HG03571 (cell line): Measurements from ENCODE around the gene FIGNL2.
"Not testable (repeated sequence)": the region's sequence is repeated elsewhere in the genome, so short reads cannot be mapped to it uniquely, and the experiment has no call there.

Experiments used
- ATAC-seq: cut with Tn5 transposase; IDR thresholded peaks from one replicate; pipeline ENCODE4 v1.9.1; 2021; ENCODE audit not compliant: unreplicated experiment

The FIGNL2 gene

GRCh38 chr12:51836041-51836826, 12.3 kb downstream of the FIGNL2 start:
- no peak for ATAC-seq

DNA sequence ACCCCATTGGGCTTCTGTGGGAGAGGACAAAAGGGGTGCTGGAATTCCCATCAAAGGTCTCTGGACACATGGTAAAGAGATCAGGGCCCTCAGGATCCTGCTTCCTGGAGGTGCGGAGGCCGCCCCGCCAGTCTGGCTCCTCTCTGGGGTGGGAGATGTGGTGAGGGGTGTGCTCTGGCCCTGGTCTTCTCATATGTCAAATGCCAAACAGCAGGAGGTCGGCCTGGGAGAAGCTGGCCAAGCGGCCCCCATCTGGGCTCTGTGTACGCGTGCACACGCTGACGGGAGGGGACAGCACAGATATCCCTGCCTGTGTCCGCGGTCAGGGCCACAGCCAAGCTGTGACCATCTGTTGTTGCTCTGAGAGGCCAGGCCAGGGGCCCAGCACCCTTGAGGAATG, 14.1 kb downstream of the FIGNL2 start:
- ATAC-seq = no peak

DNA sequence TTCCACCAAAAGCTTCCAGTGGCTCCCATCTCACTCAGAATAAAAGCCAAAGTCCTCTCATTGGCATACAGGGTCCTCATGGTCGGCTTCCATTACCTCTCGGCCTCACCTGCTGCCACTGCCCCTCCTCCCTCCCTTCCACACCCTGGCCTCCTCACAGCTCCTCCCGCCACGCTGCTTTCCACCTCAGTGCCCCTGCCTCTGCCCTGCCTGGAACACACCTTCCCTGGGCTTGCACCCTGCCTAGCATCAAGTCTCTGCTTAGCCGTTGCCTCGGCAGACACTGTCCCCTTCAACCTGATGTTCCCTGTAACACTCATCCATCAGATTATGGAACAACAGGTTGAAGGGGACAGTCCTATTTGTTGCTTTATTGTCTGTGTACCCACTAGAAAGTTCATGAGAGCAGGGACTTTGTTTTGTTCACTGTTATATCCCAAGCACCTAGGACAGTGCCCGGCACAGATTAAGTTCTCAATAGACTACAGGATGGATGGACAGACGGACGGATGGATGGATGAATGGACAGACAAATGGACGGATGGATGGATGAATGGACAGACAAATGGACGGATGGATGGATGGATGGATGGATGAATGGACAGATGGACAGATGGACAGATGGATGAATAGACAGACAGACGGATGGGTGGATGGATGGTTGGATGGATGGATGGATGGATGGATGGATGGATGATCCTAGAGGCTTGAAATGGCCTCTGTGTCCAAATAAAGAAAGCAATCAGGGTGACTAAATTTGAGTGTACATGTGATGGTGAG, 14.9 kb downstream of the FIGNL2 start:
- ATAC-seq = no peak

GRCh38 chr12:51832354-51833107, 16.0 kb downstream of the FIGNL2 start:
- ATAC-seq = no peak

- ATAC-seq = not testable (repeated sequence)
Observed at GRCh38 chr12:51831817-51832216, 16.7 kb downstream of the FIGNL2 start.

GRCh38 chr12:51829641-51830040, 18.9 kb downstream of the FIGNL2 start:
- no peak for ATAC-seq

- ATAC-seq = no peak
Observed at GRCh38 chr12:51829011-51829481, 19.5 kb downstream of the FIGNL2 start.

DNA sequence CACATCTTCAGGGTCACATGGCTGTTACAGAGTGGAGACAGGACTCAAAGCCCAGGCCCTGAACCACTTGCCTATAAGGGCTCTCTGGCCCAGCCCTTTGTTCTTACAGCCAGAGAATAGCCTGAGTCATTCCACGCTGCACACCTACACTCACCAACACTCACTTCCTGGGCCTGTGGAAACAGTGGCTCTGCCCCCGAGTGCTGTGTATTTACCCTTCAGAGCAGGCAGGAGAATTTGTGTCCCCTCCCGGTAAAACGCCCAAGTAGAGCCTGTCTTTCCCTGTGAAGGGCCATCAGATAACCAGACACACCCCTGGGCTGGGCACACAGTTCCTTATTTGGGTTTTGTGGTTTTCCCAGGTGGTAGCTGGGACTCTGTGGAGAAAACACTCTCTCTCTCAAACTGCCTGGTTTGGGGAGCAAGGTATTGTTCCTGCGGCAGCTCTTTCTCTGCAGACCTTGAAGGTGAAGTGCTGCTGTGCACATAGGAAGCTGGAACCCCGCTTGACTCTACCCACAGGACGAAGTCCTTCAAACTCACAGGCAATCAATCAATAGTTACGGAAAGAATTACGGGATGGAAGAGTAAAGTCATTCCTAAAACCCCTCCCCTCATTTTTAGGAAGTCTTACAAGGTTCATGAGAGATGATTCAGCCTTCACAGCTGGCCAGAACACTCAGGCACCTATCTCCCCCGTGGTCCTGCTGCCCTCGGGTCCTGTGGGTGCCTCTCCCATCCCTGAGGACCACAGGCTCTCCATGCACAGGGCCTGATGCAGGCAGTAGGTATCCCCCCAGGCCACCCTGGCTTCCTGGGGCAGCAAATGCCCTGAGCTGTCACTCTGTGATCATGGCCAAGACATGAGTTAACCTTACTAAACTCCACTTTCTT, 20.3 kb downstream of the FIGNL2 start:
- ATAC-seq = no peak

DNA sequence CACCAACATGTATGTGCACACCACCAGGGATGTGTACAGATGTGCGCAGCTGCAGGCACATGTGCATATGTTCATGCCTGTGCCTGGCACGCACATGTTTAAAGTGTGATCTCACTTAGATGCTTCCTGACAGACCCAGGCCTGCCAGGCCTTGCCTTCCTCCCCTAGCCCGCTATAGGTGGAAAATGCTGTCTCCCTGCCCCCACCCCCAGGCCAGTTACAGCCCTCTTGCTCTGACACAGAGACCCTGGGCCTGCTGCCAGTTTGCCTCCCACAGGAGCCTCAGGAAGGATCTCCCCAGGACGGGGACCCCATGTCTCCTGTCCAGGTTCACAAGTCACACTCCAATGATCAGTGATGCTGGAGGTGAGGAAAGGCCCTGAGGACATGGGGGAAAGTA, 21.6 kb downstream of the FIGNL2 start:
- no peak for ATAC-seq

- ATAC-seq = no peak
Observed at GRCh38 chr12:51825216-51825615, 23.3 kb downstream of the FIGNL2 start.

GRCh38 chr12:51823875-51824565, 24.5 kb downstream of the FIGNL2 start:
- ATAC-seq = no peak

DNA sequence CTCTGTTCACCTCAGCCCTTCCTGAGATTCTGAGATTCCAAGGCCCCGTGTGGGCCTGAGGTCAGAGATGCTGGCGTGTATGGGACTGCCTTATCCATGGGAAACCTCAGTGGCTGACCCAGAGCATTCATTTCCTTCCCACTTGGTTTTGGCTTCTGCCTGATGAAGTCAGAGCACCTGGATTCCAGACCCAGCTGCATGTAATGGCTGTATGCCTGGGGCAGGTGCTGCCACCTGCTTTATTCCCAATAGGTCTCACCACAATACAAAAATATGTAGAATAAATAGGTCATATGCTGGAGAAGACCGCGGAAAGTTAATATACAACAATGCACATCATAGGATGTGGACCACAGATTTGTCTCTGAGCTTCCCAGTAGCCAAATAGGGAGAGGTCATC, 25.6 kb downstream of the FIGNL2 start:
- no peak for ATAC-seq

DNA sequence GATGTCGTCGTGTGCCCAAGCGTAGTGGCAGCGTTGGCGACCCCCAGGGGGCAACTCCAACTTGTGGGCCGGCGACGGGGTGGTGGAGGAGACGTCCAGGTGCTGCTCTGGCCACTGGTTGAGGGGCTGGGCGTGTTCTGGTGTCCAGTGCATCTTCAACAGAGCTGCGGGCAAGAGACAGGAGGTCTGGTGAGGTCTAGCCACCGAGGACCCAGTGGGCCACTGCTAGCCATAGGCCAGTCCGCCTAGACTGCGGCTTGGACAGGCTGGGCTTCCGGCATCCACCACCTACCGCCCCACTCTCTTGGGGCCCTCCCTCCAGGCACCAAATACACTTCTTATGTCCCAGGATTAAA, 26.3 kb downstream of the FIGNL2 start:
- ATAC-seq = no peak

DNA sequence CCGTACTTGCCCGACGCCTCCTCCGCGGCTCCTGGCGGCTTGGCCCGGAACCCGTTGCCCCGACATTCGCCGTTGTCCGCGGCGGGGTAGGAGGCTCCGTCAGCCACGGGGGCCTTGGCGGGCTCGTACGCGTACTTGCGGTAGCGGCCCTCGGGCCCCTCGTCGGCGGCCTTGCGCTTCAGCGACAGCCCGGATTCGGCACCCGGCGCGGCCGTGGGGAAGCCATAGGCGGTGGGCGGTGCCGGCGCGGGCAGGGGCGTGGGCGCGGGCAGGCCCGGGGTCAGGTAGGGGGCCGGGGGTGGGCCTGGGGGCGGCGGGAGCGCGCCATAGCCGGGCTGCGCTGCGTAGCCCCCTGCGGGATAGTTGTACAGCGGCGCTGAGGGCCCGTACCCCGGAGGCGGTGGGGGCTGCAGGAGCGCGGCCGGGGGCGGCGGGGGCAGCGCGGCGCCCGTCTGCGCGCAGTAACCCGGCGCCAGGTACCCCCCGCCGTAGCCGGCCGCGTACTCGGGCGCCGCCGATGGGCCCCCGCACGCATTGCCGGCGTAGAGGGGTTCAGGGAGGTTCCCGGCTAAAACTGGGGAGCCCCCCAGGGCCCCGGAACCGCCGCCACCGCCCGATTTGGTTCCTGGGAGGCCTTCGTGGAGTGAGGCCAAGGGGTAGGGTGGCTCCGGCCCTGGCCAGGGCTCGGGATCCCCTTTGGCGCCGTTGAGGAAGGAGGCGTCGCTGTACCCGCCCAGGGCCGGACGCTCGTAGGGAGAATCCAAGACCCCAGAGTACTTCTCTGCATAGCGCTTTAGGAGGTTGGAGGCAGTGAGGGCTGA, 26.9 kb downstream of the FIGNL2 start:
- ATAC-seq = no peak

DNA sequence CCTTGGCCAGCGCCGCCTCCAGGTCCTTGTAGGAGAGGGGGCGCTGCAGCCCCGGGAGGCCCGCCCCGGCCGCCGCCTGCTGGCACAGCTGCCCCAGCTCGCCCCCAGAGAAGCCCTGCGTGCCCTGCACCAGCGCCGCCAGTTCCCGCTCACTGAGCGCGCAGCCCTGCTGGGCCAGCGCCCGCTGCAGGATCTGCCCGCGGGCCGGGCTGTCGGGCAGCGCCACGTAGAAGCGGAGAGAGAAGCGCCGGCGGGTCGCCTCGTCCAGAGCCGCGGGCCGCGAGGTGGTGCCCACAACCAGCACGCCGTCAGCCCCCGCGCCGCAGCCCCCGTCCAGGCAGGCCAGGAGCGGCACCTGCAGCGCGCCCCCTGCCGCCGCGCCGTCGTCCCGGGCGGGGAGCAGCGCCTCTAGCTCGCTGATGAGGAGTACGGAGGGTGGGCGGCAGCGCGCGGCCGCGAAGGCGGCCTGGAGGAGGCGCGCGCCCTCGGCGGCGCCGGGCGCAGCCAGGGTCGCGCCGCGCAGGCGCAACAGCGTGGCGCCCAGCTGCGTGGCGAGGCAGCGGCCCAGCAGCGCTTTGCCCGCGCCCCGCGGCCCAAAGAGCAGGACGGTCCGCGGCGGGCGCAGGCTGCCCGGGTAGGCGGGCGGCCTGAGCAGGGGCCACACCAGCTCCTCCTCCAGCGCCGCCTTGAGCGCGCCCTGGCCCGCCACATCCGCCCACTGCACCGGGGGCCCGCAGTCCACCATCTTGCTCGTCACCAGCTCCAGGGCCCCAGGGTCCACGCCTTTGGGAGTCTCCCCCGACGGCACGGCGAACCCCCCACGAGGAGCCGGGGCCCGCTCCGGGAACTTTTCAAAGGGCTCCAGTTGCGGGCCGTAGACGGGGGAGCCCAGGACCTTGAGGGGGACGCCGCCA, 27.7 kb downstream of the FIGNL2 start:
- no peak for ATAC-seq

GRCh38 chr12:51819736-51820525, 28.6 kb downstream of the FIGNL2 start:
- ATAC-seq = no peak

- ATAC-seq = no peak
Observed at GRCh38 chr12:51818566-51819300, 29.8 kb downstream of the FIGNL2 start.
